NCI-H187 treated with DMSO at 0.1 percent for 48 hours (cell line): ENCODE results near the gene OR6K6.

Source experiments
- DNase-seq: peaks from one replicate; lab custom pipeline; 2025; lab: John Stamatoyannopoulos, UW

Gene OR6K6, protein sequence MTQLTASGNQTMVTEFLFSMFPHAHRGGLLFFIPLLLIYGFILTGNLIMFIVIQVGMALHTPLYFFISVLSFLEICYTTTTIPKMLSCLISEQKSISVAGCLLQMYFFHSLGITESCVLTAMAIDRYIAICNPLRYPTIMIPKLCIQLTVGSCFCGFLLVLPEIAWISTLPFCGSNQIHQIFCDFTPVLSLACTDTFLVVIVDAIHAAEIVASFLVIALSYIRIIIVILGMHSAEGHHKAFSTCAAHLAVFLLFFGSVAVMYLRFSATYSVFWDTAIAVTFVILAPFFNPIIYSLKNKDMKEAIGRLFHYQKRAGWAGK

DNA sequence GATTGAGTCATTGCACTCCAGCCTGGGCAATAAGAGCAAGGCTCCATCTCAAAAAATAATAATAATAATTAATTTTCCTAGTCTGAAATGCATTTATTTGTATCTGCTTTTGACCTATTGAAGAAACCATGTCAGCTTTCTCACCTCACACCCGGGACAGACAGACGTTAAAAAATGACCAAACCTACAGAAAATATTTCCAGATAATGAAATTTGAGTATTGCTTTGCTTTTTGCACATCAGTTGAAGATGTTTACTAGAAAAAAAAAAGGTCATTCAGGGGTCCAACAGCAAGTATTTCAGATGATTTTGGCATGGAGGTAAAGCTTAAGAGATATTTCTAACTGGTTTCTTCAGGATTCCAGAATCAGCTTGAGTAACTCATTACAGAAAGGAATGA, at the start of gene OR6K6:
TSS of gene OR6K6 (plus strand) at position 301 of the 400 bp plus-strand sequence. CDS start 168 bp downstream, outside the sequence.
- DNase-seq: no peak

DNA sequence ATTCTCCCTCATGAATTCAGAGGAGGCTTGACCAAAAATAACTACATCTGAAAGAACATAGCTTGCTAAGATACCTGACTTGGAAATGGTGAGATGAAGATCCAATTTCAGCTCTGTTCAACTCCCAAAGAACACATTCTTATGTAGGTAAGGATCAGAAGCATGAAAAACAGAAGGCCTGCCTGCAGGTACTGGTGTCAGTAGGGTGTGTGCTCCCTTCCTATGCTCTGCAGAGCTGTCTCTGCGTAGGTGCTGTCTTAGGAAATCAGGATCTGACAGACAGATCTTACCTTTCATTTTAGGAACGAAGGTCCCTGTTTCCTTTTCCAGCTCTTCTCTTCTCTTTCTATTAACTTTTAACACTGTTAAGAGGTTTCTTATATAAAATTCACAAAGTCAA, 48.4 kb upstream of the OR6K6 start:
- no peak for DNase-seq

DNA sequence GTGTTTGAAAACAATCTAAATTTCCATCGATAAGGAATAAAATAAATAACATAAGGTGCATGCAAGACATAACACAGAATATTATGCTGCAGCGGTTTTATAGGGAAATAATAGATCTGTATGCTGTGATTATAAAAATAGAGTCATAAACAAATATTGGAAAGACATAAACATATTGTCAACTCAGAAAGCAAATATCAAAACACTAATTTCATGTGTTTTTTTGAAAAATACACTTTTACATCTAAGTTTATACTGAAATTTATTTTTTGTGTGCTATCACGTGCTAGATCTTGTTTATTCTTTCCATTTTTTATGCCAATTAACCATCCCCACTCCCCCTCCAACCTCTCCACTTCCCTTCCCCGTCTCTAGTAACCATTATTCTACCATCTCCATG, 43.4 kb upstream of the OR6K6 start:
- no peak for DNase-seq

DNA sequence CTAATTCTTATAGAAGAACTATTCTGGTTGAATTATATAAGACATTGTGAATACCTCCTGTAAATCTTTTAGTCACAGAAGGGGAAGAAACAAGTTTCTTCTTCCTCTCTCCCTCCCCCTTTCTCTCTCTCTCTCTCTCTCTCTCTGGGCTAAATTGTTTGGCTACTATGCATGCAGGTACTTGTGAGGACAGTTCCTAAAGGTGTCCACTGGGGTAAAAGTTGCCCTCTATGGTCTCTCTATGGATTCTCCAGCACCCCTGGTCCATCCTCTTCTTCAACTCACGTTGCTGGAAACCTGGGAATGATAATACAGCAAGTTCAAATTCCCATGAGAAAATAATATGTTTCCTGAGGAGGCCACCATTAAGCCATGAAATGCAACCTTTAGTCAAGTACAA, 39.8 kb upstream of the OR6K6 start:
- no peak for DNase-seq

DNA sequence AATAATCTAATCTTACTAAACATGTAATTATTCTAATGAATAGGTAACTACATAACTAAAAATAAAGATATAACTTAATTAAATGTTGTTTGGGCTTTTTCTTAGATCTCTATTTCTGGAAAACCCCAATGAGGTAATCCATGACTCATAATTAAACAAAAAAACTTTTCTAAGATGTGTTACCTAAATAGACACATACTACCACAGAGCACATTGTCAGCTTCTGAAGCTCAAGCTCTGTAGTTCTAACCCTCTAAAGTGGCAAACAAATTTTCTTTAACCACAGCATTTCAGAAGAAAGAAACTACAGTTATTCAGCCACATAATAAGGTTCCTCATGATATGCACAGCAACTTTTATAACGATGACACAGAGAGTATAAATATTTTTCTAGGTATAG, 38.2 kb upstream of the OR6K6 start:
- no peak for DNase-seq

DNA sequence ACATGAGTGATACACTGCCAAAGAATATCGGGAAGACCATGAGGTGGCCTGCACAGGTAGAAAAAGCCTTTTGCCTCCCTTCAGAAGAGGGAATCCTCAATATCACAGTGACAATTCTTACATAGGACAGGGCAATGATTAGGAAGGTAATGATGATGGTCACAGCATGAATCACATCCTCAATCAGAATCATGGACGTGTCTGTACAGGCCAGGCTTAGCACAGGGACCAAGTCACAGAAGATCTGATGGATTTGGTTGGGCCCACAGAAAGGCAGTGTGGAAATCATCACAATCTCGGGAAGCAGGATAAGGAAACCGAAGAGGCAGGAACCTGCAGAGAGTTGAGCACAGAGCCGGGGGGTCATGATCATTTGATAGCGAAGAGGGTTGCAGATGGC, 37.2 kb upstream of the OR6K6 start:
- no peak for DNase-seq

DNA sequence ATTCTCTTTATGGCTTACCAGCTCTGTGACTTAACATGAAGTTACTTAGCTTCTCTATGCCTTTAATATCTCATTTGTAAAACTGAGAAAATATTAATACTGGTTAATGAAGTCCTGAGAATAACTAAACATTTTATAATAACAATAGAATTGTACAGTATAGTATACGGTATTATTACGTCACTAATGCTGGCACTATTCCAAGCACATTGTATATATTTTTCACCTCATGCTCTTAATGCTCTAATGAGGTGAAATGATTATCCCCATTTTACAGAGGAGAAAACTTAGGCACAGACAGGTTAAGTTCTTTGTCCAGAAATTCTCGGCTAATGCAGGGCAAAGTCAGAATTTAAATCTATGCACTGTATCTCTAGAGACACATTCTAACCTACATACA, 34.9 kb upstream of the OR6K6 start:
- no peak for DNase-seq

DNA sequence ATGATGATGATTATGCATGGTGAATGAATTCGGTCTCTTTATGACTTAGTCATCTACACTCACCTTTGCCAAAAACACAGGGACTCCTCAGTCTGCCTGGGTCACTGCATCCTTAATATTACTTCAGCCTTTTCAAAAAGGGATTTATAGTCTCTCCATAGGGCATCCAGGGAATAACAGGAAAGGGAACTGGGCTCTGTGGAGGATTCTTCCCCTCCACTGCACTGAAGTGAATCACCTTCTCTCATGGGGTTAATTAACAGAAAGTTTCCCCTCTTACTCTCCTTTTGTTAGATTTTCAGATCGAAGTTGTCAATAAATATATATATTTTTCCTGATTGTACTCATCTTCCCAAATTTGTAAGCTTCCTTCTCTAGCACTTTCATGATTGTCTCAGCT, 33.9 kb upstream of the OR6K6 start, which contains the start of gene OR6K3:
TSS of gene OR6K3 (minus strand) at position 101 of the 400 bp plus-strand sequence. CDS start 2,605 bp downstream, outside the sequence.
- no peak for DNase-seq

DNA sequence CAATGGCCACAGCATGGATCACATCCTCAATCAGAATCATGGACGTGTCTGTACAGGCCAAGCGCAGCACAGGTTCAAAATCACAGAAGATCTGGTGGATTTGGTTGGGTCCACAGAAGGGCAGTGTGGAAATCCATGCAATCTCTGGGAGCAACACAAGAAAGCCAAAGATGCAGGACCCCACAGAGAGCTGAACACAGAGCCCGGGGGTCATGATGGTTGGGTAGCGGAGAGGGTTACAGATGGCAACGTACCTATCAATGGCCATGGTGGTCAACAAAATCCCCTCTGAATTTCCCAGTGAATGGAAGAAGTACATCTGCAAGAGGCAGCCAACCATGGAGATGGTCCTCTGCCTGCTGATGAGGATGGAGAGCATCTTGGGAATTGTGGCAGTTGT, 30.1 kb upstream of the OR6K6 start:
- no peak for DNase-seq

DNA sequence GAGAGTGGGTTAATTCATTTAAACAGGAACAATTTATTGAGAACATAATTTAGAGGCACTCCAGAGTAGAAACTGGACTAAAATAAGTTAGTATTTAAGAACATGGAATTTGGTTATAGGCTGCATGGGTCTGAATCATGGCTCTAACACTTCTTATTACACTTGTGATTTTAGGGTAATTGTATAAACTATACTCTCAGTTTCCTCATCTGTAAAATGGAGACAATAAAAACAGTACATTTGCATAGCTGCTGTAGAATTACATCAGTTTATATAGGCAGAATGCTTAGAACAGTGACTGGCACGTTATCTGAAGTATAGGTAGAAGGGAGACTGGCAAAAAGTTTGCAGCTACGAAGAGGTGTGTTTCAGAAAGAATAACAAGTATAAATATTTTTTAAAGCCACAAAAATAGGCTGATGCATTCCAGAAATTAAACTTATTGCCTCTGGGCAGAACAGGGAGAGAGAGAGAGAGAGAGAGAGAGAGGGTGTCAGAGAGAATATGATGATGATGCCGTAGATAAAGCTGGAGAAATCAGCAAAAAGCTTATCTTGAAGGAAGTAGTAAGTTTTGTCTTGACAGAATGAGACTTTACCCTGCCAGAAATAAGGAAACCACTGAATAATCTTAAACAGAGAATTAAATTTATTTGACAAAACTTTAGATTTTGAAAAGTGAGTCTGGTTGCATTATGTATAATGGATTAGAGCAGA, 25.9 kb upstream of the OR6K6 start:
- no peak for DNase-seq

DNA sequence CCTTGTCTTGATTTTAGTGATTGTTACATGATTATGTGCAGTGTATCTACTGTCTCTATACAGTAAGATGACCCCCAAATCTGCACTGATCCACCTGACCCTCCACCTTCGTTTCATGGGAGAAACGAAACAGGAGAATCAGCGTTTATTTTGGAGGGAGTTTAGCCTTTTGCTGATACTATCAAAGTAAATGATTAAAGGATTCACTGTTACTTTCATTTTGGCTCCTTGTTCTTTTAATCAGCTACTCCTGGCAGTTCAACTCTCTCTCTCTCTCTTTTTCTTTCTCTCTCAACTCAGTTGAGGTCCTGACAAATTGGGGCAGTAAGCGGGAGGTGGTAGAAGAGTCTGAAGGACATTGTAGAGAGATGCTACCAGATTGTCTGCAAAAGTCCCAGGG, 24.1 kb upstream of the OR6K6 start:
- no peak for DNase-seq

DNA sequence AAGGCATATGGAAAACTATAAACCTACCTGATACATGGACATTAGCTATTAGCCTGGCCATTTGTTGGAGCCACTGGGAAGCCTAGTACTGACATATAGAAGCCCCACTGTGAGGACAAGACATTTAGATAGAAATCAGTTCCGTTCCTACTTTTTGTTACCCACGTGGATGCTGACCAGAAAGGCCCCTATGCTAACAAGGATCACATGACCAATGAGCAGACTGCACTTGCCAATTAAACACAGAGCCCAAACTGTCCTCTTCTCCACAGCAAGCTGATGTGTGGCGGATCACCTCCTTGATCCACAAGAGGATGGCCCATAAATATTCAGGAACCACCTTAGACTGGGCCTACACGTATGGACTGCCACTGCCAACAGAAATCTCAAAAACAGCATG, 22.8 kb upstream of the OR6K6 start:
- no peak for DNase-seq

DNA sequence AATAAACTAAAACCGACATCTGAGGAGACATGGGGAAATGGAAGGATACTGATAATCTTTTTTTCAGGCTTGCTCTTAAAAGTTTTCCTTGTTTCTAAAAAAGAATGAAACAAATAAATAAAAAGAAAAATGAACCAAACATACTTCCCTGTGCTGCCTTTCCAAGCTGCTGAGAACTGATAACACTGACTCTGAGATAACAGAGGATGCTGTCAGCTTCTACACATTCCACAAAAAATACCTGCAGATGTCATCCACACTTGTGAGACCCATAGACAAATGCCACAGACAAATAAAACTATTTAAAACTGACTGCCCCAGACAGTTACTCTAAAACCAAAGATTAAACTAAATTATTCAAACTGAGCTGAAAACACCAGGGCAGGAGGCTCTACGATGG, 22.0 kb upstream of the OR6K6 start:
- no peak for DNase-seq

DNA sequence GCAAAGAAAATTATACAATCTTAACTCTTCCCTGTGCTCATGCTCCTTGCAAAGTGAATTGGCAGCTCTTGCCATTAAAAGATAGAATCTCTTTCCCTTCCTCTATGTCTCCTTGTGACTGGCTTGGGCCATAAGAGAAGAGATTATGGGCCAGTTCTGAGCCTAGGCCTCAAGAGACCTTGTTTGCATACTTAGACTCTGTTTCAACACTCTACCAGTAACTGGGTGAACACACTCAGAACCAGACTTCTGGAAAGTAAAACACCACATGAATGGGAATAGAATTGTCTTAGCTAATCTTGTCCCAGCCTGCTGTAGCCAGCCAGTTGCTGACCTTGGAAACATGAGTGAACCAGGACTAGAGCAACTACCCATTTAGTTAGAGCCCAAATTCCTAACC, 18.7 kb upstream of the OR6K6 start:
- no peak for DNase-seq

DNA sequence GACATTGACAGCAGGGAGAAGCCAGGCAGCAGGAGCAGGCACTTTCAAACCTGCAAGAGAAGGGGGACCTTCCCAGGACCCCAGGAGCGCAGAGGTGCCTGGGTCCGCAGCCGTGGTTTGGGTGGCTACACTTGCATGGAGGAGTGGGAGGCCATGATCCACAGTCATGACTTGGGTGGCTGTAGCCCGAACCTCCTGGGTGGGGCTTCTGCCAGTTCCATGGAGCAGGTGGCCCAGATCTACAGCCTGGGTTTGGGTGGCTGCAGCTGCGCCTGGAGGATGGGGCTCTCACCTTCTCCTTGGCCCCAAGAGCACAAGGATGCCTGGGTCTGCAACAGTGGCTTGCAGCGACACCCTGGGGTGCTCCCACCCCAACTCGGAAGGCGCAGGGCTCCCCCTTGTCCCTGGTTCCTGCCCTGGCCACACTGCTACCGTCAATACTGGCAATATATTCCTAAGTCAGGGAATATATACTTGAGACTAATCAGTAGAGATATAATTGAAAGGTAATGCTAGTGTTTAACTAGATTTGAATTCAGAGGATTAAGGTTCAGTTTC, 2.3 kb upstream of the OR6K6 start:
- no peak for DNase-seq

DNA sequence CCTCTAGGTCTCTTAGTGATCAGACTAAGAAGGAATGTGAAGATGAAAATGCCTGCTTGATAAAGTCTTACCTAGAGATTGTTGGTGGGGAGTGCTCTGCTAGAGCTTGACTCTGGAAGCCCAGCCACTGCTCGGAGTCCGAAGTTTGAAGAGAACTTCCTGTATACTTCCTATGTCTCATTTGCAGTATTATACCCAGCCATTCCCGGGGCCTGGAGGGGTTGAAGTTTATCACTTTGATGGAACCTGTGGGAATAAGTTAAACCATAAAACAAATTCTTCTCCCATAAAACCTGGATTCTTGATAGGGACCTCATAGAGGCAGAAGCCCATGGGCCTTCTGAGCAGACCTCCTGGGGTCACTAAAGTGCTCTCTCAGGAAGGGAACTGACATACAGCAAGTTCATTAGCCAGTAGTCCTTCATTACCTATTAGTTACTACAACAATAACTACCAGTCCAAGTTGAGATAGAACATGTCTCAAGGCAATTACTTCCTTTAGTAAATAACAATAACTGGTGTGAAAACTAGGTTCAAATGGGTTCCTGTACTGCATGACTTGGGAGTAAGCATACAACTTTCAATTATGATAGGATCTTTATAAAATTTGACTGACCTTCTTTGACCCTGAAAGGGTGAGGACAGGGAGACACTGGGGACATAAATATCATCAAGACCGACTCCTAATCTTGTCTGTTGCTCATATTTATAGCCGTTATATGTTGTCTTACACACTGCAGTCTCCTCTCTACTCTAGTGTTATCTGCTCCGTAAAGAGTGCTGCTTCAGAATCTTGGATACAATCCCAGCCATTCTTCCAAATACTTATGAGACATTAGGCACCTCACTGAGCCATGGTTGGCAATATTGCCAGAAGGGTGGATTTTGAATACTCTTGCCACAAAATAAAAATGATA, 17.7 kb downstream of the OR6K6 start, which contains the start of gene OR6N1:
TSS of gene OR6N1 (minus strand) at position 246 of the 917 bp plus-strand sequence. CDS start 5,513 bp downstream, outside the sequence.
- DNase-seq: no peak

DNA sequence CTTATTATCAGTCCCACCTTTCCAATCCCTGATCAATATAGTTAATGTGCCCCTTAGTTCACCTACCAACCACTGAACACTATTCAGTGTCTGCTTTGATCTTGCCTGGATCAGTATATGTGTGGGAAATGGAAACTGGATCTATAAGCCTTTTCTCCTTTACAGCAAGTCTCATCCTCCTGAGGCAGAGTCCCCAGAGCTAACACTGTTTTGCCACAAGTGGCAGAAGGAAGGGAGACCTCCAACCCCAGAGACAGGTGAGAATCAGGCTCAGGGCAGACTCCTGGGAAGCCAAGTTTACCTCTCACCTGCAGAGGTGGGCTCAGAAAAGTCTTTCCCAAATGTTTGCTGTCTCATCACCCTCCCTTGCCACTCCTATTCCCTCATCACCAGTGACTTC, 26.6 kb downstream of the OR6K6 start, which contains the start of gene OR6N2:
TSS of gene OR6N2 (minus strand) at position 101 of the 400 bp plus-strand sequence. CDS start 3,569 bp downstream, outside the sequence.
- no peak for DNase-seq

DNA sequence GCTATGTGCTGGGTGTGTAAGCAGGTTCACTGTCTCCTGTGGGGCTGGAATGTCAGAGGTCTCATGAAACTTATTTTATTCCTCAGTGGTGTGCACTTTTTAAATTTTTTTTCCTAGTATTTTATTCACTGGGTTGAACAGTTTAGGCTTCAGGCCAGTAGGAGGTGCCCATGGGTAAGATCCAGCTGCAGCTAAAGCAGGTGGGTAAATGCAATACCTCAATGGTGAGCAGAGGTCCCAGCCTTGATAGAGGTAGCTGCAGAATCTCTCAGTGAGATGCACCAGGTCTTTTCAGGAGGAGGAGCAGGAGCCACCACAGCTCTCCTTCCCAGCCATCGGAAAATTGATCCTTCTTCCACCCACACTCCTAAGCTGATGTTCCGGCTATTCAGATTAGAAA, 39.1 kb downstream of the OR6K6 start:
- no peak for DNase-seq

DNA sequence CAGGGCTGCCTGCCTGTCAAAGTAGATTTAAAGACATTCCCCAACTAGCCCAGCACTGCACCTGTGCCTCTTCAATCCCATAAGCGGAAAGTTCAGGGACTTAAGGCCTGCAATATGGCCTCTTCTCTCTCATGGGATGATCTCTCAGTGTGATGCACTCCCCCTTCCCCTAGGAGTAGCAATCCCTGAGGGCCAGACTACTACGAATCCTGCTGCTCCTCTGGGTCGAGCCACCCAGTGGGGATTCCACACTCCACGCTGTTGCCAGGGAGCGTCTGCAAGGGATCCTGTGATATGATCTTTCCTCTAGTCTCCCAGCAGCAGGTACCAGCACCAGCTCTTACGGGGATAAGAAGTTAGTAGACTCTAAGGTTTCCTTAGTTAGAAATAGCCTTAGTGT, 39.7 kb downstream of the OR6K6 start:
- no peak for DNase-seq

DNA sequence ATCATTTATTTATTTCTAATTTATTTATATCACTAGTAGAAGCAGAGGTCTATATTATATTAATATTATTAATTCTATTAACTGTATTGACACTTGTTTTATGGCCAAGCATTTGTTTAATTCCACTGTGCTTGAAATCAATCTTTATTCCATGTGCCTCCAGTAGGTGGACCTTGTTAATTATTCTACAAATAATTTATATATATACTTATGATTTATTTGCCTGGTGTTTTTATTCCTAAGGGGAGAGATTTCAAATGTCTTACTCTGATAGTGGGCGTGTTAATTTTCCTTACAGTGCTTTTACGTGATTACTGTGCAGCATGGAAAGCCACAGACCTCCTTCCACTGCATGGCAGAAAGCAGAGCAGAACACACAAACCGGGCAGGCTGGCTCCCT, 44.0 kb downstream of the OR6K6 start:
- no peak for DNase-seq

DNA sequence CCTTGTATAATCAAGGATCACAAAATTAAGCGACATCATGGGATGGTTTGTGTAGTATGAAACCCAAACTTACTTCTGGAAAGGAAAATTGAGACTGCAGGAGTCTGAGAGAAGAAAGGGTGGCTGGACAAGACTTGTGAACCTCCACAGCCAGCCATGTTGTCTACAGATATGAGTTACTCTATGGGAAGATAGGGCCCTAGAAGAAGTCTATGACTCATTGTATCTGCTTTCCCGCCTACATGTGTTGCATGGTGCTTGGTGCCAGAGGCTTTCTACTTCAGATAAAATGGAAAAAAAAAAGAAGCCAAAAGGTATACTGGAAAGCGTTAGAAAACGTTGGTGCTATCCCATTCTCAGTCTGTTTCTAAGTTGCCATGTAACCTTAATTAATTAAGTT, 45.2 kb downstream of the OR6K6 start:
- no peak for DNase-seq

DNA sequence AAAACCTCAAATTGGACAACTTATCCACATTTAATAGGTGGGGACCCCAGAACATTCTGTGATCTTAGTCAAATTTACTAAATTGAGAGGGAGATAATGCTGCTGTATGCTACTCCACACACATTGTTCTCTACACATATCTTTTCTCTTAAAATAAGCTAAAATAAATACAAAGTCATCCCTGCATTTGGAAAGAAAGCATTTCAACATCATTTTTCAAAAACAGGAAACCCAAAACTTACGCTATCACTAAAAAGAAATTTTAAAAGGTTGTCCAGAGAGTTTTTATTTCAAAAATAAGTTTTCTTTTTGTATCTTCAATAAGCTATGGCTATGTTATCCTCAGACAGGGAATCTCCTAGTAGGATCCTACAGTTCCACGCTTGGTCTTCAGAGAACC, 46.0 kb downstream of the OR6K6 start:
- DNase-seq: no peak
